Vagina (tissue), 2 donors: ENCODE results near the gene ANO7.

Experiments
- CTCF ChIP-seq, 3 experiments: fragments of 450-650 bp in 2 of 3; fragments of 200-600 bp in 1 of 3; sonication (generic) in 1 of 3; IDR thresholded peaks; one replicate each; pipeline ENCODE4 v1.5.1; 2017 to 2019; ENCODE audit warnings: antibody characterized with exemption in 3 of 3, mild to moderate bottlenecking in 2 of 3, moderate library complexity in 2 of 3
- POLR2A ChIP-seq, 2 donors: fragments of 450-650 bp; IDR thresholded peaks; one replicate each; pipeline ENCODE4 v1.6.1; 2017; ENCODE audit warnings: antibody characterized with exemption in 2 of 2, mild to moderate bottlenecking in 2 of 2, moderate library complexity in 2 of 2
- POLR2AphosphoS5 ChIP-seq, 2 donors: sonication (generic); formaldehyde crosslinking; IDR thresholded peaks; one replicate each; pipeline ENCODE4 v1.9.0; 2017; ENCODE audit warnings: antibody characterized with exemption in 2 of 2, mild to moderate bottlenecking in 2 of 2, low read depth in 1 of 2; ENCODE audit not compliant: insufficient read depth in 1 of 2

- TF ChIP-seq CTCF (IDR thresholded peaks at IDR 0.05) = no peak
- TF ChIP-seq POLR2AphosphoS5 (IDR thresholded peaks at IDR 0.05; ENCODE audit: insufficient read depth in 1 of 2, low read depth in 1 of 2) = no peak
- no peak for TF ChIP-seq POLR2A (IDR thresholded peaks at IDR 0.05)
Observed at GRCh38 chr2:241141214-241141770, 47.2 kb upstream of the ANO7 start.
